GM12873 (cell line): ENCODE results near the gene P4HA3.

Experiments
- TF ChIP-seq, protein P1 (sequence below): IDR thresholded peaks from 2 replicates; pipeline ENCODE4 v1.5.1; 2012; ENCODE audit warnings: low read depth, mild to moderate bottlenecking, moderate library complexity, low read length, control low read depth; ENCODE audit not compliant: insufficient read depth; ENCODE audit errors: missing control alignments

Gene P4HA3

DNA sequence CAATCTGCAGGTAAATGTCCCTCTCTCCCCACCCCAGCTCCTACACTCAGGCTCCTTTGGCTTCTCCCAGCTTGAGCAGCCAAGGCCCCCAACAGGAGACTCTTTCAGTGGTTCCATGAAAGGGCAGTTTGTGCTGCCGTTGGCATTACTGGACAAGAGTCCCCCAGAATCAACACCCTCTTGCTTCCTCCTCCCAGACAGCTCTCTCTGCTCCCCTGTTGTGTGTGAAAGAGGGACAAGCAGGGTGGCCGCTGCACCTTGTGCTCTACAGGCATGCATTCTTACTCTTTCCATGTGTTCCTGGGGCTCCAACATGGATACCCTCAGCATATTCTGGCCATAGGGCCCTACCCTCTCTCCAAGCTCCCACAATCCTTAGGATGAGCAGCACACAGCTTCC, 48.7 kb downstream of the P4HA3 start:
- TF ChIP-seq, protein P1, sequence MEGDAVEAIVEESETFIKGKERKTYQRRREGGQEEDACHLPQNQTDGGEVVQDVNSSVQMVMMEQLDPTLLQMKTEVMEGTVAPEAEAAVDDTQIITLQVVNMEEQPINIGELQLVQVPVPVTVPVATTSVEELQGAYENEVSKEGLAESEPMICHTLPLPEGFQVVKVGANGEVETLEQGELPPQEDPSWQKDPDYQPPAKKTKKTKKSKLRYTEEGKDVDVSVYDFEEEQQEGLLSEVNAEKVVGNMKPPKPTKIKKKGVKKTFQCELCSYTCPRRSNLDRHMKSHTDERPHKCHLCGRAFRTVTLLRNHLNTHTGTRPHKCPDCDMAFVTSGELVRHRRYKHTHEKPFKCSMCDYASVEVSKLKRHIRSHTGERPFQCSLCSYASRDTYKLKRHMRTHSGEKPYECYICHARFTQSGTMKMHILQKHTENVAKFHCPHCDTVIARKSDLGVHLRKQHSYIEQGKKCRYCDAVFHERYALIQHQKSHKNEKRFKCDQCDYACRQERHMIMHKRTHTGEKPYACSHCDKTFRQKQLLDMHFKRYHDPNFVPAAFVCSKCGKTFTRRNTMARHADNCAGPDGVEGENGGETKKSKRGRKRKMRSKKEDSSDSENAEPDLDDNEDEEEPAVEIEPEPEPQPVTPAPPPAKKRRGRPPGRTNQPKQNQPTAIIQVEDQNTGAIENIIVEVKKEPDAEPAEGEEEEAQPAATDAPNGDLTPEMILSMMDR = no peak

DNA sequence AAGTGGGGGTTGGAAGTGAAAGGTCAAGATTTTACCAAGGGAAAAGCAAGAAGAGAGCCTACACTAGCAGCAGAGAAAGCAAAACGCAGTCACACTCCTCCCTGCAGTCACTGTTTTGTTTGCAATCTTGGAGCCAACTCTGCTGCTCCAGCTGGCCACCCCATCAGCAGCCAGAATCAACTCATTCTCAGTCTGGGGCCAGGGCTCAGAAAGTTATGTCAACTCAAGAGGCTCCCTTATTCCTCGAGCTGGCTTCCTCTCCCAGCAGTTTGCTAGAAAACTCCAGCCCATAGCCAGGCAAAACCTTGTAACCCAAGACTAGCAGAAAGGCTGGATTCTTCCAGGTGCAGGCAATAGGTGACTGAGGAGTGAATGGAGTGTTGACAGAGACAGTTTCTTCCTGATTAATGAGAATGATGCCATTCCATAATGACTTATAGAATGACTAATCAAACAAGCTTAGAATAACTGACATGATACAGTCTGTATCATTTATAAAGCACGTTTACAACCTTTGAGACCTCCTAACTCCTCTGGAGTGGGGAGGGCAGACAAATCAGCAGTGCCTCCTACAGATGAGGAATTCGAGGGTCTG, 53.4 kb downstream of the P4HA3 start:
- TF ChIP-seq, protein P1 = no peak

DNA sequence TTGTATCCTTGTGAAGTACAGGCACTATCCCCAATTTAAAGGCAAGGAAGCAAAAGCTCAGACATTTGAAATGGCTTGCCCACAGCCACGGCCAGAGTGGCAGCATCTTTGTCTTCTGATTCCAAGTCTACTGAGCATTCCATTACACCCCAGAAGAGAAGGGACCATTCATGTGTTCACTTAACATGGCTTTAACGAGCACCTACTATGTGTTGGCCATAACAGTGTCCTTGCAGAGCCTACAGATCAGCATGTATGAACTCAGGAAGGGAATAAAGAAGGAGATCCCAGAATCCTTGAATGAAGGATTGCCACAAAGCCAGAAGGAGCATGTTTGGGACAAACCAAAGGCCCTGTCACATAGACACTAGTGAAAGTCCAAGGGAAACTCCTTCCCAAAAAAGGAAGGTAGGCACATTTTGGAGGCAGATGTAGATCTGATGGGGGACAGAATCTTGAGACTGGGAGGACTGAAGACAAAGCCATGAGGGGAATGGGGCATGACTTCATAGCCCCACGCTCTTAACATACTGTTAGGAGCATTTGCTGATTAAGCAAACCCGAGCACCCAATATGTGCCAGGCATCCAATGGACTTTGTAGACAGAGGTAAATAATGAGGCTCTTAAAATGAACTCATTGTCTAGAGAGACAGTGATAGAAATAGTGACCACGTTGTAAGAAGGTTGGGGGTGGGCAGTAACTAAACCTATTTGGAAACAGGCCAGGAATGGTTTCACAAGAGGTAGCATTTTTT, 54.9 kb downstream of the P4HA3 start:
- TF ChIP-seq, protein P1 = no peak

DNA sequence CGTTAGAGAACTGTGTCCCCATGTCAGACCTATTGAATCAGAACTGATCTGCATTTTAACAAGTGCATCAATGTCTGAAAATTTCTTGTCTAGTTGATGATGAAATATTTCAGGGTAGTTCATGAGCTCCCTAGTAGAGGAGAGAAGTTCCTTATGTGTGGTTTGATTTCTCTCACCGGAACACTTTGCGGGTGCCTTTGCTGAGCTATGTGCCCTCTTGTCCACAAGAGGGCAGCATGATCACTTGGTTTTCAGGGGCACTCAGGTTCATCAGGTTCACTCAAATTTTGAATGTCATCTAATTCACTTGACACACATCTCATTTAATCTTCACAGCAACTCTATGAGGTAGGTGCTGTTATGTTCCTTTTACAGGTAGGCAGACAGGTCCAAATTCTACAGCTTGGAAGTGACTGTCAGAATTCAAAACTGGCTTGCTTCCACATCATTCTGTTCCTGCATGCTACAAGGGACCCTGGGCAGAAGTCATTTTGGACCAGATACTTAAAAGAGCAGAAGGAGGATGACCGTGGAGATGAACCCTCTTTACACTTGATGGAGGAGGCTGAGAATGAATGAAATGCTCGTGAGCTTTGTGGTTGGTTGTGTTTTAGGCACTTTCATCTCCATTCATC, 55.6 kb downstream of the P4HA3 start:
- TF ChIP-seq, protein P1 = peak; percentile 93

DNA sequence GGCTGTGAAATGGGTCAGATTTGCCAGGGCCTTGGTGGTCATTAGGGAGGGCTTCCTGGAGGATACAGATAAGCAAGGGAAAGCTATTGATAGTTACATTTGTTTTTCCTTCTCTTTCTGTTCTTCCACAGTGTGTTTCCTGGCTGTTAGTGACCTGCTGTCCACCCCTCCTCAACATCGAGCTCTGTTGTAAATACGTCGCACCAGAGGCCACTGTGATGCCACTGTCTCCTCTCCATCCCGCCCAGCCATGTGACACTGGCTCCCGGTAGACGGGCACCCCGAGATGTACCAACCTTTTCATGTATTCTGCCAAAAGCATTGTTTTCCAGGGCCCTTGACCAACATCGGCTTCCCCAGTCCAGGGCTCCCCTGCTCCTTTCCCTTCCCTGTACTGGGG, 58.1 kb downstream of the P4HA3 start:
- TF ChIP-seq, protein P1 = no peak

DNA sequence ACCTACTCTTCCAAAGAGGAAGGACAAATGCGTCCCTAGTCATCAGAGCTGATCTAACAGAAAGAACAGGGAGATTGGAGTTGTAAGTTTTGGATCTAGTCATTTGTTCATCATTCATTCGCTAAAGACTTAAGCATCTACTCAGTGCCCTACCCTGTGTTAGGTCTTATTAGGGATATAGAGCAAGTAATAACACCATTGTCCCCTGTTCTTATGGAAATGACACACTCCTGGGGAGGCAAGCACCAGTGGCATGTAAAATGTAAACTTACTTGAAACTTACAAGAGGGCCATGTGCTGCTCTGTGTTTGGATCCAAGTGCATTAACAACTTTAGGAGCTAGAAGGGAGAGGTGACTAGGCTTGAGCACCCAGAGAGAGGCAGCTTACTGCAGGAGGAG, 61.9 kb downstream of the P4HA3 start:
- TF ChIP-seq, protein P1 = no peak

DNA sequence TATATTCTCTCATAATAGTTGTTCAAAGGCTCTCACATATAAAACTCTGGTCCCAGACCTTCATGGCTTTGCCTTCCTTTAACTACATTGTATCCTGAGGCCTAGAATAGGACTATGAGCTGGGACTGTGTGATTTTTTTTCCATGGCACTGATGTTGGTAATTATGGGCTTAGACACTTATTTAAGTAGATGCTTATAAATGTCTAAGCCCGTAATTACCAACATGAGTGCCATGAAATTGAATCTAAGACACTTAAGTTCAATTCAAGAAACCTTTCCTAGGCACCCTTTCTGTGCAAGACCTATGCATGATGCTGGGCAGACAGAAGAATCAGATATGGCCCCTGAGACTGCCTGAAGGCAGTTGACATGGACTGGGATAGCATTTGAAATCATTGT, 63.0 kb downstream of the P4HA3 start:
- TF ChIP-seq, protein P1 = no peak
